WTC11 (cell line): ENCODE measurements around the gene TTC19. TPM values are rescaled to one million over a fixed set of nuclear protein-coding genes. Genes with fewer than 3 reads are reported as not detected.

Experiments
- ATAC-seq: fragments of 200-7000 bp; cut with Tn5 transposase; 2 replicates; pipeline ENCODE4 v1.10.0; 2021; ENCODE audit warnings: mild to moderate bottlenecking, moderate library complexity
- CTCF ChIA-PET: fragments of 300-600 bp; sonication (Branson Sonifier 250); formaldehyde crosslinking; loops from one replicate; lab custom pipeline; 2021; ENCODE audit warnings: antibody characterized with exemption; lab: Charles Lee
- POLR2A ChIA-PET: fragments of 350-600 bp; sonication (Branson Sonifier 250); formaldehyde crosslinking; loops from one replicate; lab custom pipeline; 2021; ENCODE audit warnings: antibody characterized with exemption; lab: Charles Lee
- DNase-seq: peaks from one replicate; pipeline ENCODE4 v3.0.0; 2021; ENCODE audit warnings: low spot score
- H3K27ac Mint-ChIP-seq: 2 replicates; pipeline ENCODE4 v1.8.0; 2021; ENCODE audit warnings: mixed read lengths
- H3K27me3 Mint-ChIP-seq: 2 replicates; pipeline ENCODE4 v1.8.0; 2021; ENCODE audit warnings: low read depth, mild to moderate bottlenecking, moderate library complexity, mixed read lengths
- H3K36me3 Mint-ChIP-seq: 2 replicates; pipeline ENCODE4 v1.8.0; 2021; ENCODE audit warnings: mixed read lengths
- H3K4me1 Mint-ChIP-seq: 2 replicates; pipeline ENCODE4 v1.8.0; 2022; ENCODE audit warnings: mixed read lengths
- H3K4me3 Mint-ChIP-seq: 2 replicates; pipeline ENCODE4 v1.8.0; 2021; ENCODE audit warnings: mild to moderate bottlenecking, moderate library complexity, mixed read lengths
- H3K9me3 Mint-ChIP-seq: 2 replicates; pipeline ENCODE4 v1.8.0; 2021; ENCODE audit warnings: mixed read lengths
- EMX1 ChIP-seq: fragments of 250-450 bp; sonication (Bioruptor Pico); IDR thresholded peaks from 2 replicates; pipeline ENCODE4 v1.8.0; 2021; ENCODE audit warnings: mild to moderate bottlenecking
- ESRRA ChIP-seq: sonication (generic); formaldehyde crosslinking; IDR thresholded peaks from 2 replicates; pipeline ENCODE4 v1.8.1; 2022; ENCODE audit warnings: mild to moderate bottlenecking, missing genetic modification reagents, borderline replicate concordance
- FOXP1 ChIP-seq: sonication (generic); formaldehyde crosslinking; IDR thresholded peaks from 2 replicates; pipeline ENCODE4 v1.8.0; 2022; ENCODE audit warnings: missing genetic modification reagents, mild to moderate bottlenecking, moderate library complexity, borderline replicate concordance
- GTF2I ChIP-seq: fragments of 250-450 bp; sonication (Bioruptor Pico); conservative IDR thresholded peaks from 2 replicates; pipeline ENCODE4 v1.4.0; 2021; ENCODE audit warnings: mild to moderate bottlenecking
- HMGA2 ChIP-seq: fragments of 250-450 bp; sonication (Bioruptor Pico); IDR thresholded peaks from 2 replicates; pipeline ENCODE4 v1.4.0; 2021; ENCODE audit warnings: mild to moderate bottlenecking, moderate library complexity
- JAZF1 ChIP-seq: fragments of 250-450 bp; sonication (Bioruptor Pico); IDR thresholded peaks from 2 replicates; pipeline ENCODE4 v1.9.0; 2021; ENCODE audit warnings: moderate library complexity, mild to moderate bottlenecking, inconsistent platforms
- MXD4 ChIP-seq: fragments of 250-450 bp; sonication (Bioruptor Pico); IDR thresholded peaks from 2 replicates; pipeline ENCODE4 v1.8.0; 2021; ENCODE audit warnings: mild to moderate bottlenecking, moderate library complexity, borderline replicate concordance
- OVOL2 ChIP-seq: fragments of 250-450 bp; sonication (Bioruptor Pico); IDR thresholded peaks from 2 replicates; pipeline ENCODE4 v1.9.0; 2021; ENCODE audit warnings: mild to moderate bottlenecking, borderline replicate concordance
- RELA ChIP-seq: sonication (generic); formaldehyde crosslinking; IDR thresholded peaks from 2 replicates; pipeline ENCODE4 v1.8.1; 2022; ENCODE audit warnings: missing genetic modification reagents, mild to moderate bottlenecking, borderline replicate concordance
- TEAD4 ChIP-seq: sonication (generic); formaldehyde crosslinking; IDR thresholded peaks from 2 replicates; pipeline ENCODE4 v1.8.0; 2022; ENCODE audit warnings: mild to moderate bottlenecking, missing genetic modification reagents
- ZNF263 ChIP-seq: sonication (generic); formaldehyde crosslinking; IDR thresholded peaks from 2 replicates; pipeline ENCODE4 v1.8.1; 2022; ENCODE audit warnings: low read depth, mild to moderate bottlenecking, moderate library complexity, missing genetic modification reagents
- ZNF317 ChIP-seq: sonication (generic); formaldehyde crosslinking; IDR thresholded peaks from 2 replicates; pipeline ENCODE4 v1.8.1; 2023; ENCODE audit warnings: low read depth, mild to moderate bottlenecking, moderate library complexity, missing genetic modification reagents, borderline replicate concordance
- ZNF416 ChIP-seq: fragments of 250-450 bp; sonication (Bioruptor Pico); IDR thresholded peaks from 2 replicates; pipeline ENCODE4 v1.9.0; 2021; ENCODE audit warnings: mild to moderate bottlenecking, inconsistent platforms
- ZNF423 ChIP-seq: fragments of 250-450 bp; sonication (Bioruptor Pico); IDR thresholded peaks from 2 replicates; pipeline ENCODE4 v2.1.2; 2022; ENCODE audit warnings: mild to moderate bottlenecking, moderate library complexity
- ZNF671 ChIP-seq: fragments of 250-450 bp; sonication (Bioruptor Pico); IDR thresholded peaks from 2 replicates; pipeline ENCODE4 v1.8.0; 2021; ENCODE audit warnings: mild to moderate bottlenecking
- total RNA-seq: library from RNA; stranded (reverse); gene quantifications from 3 replicates; pipeline ENCODE4 v1.2.3, GENCODE V29; 2021
- TF ChIP-seq, protein P1 (sequence below): sonication (generic); formaldehyde crosslinking; IDR thresholded peaks from 2 replicates; pipeline ENCODE4 v1.8.0; 2022; ENCODE audit warnings: mild to moderate bottlenecking, missing genetic modification reagents
- TF ChIP-seq, protein P2 (sequence below): fragments of 250-450 bp; sonication (Bioruptor Pico); IDR thresholded peaks from 2 replicates; pipeline ENCODE4 v1.9.0; 2021; ENCODE audit warnings: mild to moderate bottlenecking
- TF ChIP-seq, protein P3 (sequence below): fragments of 250-450 bp; sonication (Bioruptor Pico); IDR thresholded peaks from 2 replicates; pipeline ENCODE4 v1.9.0; 2021; ENCODE audit warnings: mild to moderate bottlenecking
- TF ChIP-seq, protein P4 (sequence below): fragments of 250-450 bp; sonication (Bioruptor Pico); conservative IDR thresholded peaks from 2 replicates; pipeline ENCODE4 v1.9.0; 2021; ENCODE audit warnings: mild to moderate bottlenecking
- TF ChIP-seq, protein P5 (sequence below): sonication (generic); formaldehyde crosslinking; IDR thresholded peaks from 2 replicates; pipeline ENCODE4 v1.8.0; 2022; ENCODE audit warnings: mild to moderate bottlenecking, missing genetic modification reagents
- TF ChIP-seq, protein P6 (sequence below): fragments of 250-450 bp; sonication (Bioruptor Pico); IDR thresholded peaks from 2 replicates; pipeline ENCODE4 v2.1.2; 2022; ENCODE audit warnings: mild to moderate bottlenecking, moderate library complexity
- TF ChIP-seq, protein P7 (sequence below): sonication (generic); formaldehyde crosslinking; IDR thresholded peaks from 2 replicates; pipeline ENCODE4 v1.8.0; 2023; ENCODE audit warnings: missing genetic modification reagents

The TTC19 gene
- total RNA-seq, 1 experiment from 2014 or later, result 55.3 TPM

DNA sequence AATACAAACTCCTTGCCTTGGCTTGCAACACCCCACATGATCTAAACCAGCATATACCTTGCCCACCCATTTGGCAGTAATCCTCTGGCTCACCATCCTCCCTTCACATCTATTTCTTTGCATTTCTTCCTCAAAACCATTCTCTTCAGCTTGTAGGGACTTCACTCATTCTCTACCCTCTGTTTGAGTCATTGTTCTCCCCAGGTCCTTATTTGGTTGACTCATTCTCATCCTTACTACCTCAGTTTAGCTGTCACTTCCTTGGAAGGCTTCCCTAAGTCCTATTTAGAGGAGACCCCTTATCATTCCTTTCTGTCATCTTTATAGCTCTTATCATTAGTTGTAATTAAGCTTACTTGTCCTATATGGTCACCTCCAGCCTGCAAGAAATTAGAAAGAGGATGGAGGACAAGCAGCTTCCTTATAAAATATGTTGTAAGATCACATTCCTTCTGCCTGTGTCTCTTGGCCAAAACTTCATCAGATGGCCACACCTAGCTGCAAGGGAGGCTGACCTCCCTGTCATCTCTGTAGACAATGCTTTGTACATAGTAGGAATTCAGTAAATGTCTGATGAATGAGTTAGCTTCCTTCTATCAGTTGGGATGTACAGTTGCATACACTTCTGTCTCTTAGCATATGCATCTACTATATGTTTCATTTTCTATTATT, 1.7 kb downstream of the TTC19 start:
- ATAC-seq (no peak), DNase-seq (no peak)
- H3K9me3 Mint-ChIP-seq, result peaks cover 10% of the 10 kb centered on the region
- TF ChIP-seq, protein P1, sequence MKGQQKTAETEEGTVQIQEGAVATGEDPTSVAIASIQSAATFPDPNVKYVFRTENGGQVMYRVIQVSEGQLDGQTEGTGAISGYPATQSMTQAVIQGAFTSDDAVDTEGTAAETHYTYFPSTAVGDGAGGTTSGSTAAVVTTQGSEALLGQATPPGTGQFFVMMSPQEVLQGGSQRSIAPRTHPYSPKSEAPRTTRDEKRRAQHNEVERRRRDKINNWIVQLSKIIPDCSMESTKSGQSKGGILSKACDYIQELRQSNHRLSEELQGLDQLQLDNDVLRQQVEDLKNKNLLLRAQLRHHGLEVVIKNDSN (CRISPR knock-in tag), result no peak
- TF ChIP-seq ZNF317 (CRISPR knock-in tag) (no peak), HMGA2 (no peak), EMX1 (CRISPR knock-in tag) (no peak), ESRRA (no peak), ZNF263 (CRISPR knock-in tag) (no peak)
- TF ChIP-seq, protein P2, sequence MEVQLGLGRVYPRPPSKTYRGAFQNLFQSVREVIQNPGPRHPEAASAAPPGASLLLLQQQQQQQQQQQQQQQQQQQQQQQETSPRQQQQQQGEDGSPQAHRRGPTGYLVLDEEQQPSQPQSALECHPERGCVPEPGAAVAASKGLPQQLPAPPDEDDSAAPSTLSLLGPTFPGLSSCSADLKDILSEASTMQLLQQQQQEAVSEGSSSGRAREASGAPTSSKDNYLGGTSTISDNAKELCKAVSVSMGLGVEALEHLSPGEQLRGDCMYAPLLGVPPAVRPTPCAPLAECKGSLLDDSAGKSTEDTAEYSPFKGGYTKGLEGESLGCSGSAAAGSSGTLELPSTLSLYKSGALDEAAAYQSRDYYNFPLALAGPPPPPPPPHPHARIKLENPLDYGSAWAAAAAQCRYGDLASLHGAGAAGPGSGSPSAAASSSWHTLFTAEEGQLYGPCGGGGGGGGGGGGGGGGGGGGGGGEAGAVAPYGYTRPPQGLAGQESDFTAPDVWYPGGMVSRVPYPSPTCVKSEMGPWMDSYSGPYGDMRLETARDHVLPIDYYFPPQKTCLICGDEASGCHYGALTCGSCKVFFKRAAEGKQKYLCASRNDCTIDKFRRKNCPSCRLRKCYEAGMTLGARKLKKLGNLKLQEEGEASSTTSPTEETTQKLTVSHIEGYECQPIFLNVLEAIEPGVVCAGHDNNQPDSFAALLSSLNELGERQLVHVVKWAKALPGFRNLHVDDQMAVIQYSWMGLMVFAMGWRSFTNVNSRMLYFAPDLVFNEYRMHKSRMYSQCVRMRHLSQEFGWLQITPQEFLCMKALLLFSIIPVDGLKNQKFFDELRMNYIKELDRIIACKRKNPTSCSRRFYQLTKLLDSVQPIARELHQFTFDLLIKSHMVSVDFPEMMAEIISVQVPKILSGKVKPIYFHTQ (CRISPR knock-in tag), result no peak
- TF ChIP-seq, protein P3, sequence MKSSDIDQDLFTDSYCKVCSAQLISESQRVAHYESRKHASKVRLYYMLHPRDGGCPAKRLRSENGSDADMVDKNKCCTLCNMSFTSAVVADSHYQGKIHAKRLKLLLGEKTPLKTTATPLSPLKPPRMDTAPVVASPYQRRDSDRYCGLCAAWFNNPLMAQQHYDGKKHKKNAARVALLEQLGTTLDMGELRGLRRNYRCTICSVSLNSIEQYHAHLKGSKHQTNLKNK (CRISPR knock-in tag), result no peak
- TF ChIP-seq, protein P4, sequence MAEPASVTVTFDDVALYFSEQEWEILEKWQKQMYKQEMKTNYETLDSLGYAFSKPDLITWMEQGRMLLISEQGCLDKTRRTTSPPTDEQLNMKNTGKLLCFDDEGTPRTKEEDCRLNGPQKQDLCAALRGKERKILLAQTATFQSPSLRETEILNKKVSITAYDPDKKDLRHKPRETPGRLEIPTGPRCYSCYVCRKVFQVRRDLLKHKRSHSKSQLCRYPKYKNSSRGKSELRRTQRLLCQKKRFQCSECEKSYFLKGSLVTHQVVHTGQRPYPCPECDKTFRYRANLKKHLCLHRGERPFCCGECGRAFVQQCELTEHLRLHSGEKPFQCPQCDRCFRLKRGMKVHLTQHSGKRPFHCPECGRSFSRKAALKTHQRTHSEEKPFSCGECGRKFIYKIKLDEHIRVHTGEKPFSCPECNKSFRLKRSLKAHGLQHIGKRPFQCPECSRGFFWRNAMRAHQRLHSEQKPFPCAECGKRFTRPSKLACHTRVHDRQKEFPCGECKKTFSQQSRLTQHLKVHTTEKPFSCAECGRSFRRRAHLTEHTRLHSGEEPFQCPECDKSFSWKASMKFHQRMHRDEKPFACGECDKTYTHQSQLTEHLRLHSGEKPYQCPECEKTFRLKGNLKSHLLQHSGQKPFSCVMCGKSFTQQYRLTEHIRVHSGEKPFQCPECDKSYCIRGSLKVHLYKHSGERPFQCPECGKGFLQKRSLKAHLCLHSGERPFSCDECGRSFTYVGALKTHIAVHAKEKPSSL (CRISPR knock-in tag), result no peak
- H3K36me3 Mint-ChIP-seq, result peaks cover 58% of the 10 kb centered on the region
- peak overlapping the region; percentile 95 for H3K4me3 Mint-ChIP-seq
- H3K27ac Mint-ChIP-seq, result no peak overlapping the region
- no peaks in the 10 kb centered on the region for H3K27me3 Mint-ChIP-seq
- ChIA-PET CTCF (no interaction called here), POLR2A (no interaction called here)
- peaks cover 17% of the 10 kb centered on the region for H3K4me1 Mint-ChIP-seq

DNA sequence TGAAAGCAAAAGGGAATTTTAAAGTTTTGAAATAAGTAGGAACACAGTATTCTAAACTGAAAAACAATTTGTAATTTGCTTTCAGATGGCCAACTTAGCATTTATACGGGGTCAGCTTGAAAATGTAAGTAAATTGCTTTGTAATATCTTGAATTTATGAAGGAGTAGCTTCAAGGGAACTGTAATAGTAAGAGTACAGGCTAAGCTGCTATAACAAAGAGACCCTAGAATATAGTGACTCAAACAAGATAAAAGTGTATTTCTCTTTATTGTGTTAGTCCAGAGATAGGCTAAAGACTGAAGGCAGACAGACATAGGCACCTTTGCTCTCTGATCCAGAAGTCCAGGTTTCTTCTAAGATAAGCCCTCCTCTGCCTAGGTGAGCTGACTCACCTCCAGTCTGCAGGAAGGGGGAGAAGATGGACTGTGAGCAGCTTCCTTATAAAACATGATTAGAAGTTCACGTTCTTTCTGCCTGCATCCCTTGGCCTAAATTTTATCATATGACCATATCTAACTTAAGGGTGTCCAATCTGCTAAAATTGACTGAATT, 3.2 kb downstream of the TTC19 start:
- TF ChIP-seq GTF2I (CRISPR knock-in tag) (no peak), TEAD4 (no peak), MXD4 (CRISPR knock-in tag) (no peak), ZNF423 (CRISPR knock-in tag) (no peak), FOXP1 (CRISPR knock-in tag) (no peak), ZNF416 (CRISPR knock-in tag) (no peak), JAZF1 (CRISPR knock-in tag) (no peak), ZNF671 (CRISPR knock-in tag) (no peak), RELA (CRISPR knock-in tag) (no peak), OVOL2 (CRISPR knock-in tag) (no peak)
- TF ChIP-seq, protein P5, sequence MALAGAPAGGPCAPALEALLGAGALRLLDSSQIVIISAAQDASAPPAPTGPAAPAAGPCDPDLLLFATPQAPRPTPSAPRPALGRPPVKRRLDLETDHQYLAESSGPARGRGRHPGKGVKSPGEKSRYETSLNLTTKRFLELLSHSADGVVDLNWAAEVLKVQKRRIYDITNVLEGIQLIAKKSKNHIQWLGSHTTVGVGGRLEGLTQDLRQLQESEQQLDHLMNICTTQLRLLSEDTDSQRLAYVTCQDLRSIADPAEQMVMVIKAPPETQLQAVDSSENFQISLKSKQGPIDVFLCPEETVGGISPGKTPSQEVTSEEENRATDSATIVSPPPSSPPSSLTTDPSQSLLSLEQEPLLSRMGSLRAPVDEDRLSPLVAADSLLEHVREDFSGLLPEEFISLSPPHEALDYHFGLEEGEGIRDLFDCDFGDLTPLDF (CRISPR knock-in tag), result no peak
- TF ChIP-seq, protein P6, sequence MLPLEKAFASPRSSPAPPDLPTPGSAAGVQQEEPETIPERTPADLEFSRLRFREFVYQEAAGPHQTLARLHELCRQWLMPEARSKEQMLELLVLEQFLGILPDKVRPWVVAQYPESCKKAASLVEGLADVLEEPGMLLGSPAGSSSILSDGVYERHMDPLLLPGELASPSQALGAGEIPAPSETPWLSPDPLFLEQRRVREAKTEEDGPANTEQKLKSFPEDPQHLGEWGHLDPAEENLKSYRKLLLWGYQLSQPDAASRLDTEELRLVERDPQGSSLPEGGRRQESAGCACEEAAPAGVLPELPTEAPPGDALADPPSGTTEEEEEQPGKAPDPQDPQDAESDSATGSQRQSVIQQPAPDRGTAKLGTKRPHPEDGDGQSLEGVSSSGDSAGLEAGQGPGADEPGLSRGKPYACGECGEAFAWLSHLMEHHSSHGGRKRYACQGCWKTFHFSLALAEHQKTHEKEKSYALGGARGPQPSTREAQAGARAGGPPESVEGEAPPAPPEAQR (CRISPR knock-in tag), result no peak
- TF ChIP-seq, protein P3 (CRISPR knock-in tag), result no peak
- TF ChIP-seq, protein P7, sequence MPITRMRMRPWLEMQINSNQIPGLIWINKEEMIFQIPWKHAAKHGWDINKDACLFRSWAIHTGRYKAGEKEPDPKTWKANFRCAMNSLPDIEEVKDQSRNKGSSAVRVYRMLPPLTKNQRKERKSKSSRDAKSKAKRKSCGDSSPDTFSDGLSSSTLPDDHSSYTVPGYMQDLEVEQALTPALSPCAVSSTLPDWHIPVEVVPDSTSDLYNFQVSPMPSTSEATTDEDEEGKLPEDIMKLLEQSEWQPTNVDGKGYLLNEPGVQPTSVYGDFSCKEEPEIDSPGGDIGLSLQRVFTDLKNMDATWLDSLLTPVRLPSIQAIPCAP, result no peak
- TF ChIP-seq, protein P1 (CRISPR knock-in tag), result no peak
- H3K9me3 Mint-ChIP-seq, result peaks cover 10% of the 10 kb centered on the region
- H3K4me3 Mint-ChIP-seq, result no peak overlapping the region
- H3K27me3 Mint-ChIP-seq, result no peaks in the 10 kb centered on the region
- peaks cover 71% of the 10 kb centered on the region for H3K36me3 Mint-ChIP-seq
- H3K4me1 Mint-ChIP-seq, result peaks cover 17% of the 10 kb centered on the region
- DNase-seq (no peak), ATAC-seq (no peak)
- CTCF ChIA-PET, result no interaction called here
- no peak overlapping the region for H3K27ac Mint-ChIP-seq
- POLR2A ChIA-PET, result no interaction called here
